Right ventricle myocardium inferior (tissue), 1 donor: ENCODE data around the gene TEX2. TPM values are rescaled to one million over a fixed set of nuclear protein-coding genes. Genes with fewer than 3 reads are reported as not detected.
"Not testable (repeated sequence)": the region's sequence is repeated elsewhere in the genome, so short reads cannot be mapped to it uniquely, and the experiment has no call there.

Experiments used
- ATAC-seq: fragments of 200-7000 bp; cut with Tn5 transposase; one replicate; pipeline ENCODE4 v1.9.1; 2020; ENCODE audit warnings: mild to moderate bottlenecking, moderate library complexity
- DNase-seq: peaks from one replicate; pipeline ENCODE4 v3.0.0; 2021; ENCODE audit errors: missing footprints
- intact Hi-C: fragments of 100-400 bp; cut with DNase I; formaldehyde crosslinking; loops from one replicate; pipeline ENCODE4 v1.11.0; 2022
- total RNA-seq: library from RNA; stranded (reverse); fragmentation: NEBNext Ultra II Directional; extraction: Animal tissue kit (Norgen Biotek cat#: 25700); gene quantifications from one replicate; pipeline ENCODE4 v1.2.1, GENCODE V29; 2021
- donor health status: DM: no; HTN: yes; CAD: no; lungs with severe emphysema.

Gene TEX2
- total RNA-seq, 1 donor from 2014 or later = 56.1 TPM

GRCh38 chr17:64173646-64174045 is 89.4 kb downstream of the TEX2 start:
- DNase-seq (no peak), ATAC-seq (peak; percentile 15)
- intact Hi-C loops = no loop called here

- intact Hi-C loops = no loop called here
- ATAC-seq (no peak), DNase-seq (no peak)
Measured at GRCh38 chr17:64172510-64172909, 90.5 kb downstream of the TEX2 start.

GRCh38 chr17:64171041-64171440 is 92.0 kb downstream of the TEX2 start:
- no peak for DNase-seq
- ATAC-seq = no peak
- intact Hi-C loops = no loop called here

- DNase-seq = no peak
- ATAC-seq = no peak
- intact Hi-C loops = no loop called here
Measured at GRCh38 chr17:64170286-64170685, 92.8 kb downstream of the TEX2 start.

- intact Hi-C loops, DNase-seq, ATAC-seq: not testable (repeated sequence)
Measured at GRCh38 chr17:64167666-64168065, 95.4 kb downstream of the TEX2 start.

GRCh38 chr17:64166876-64167275 is 96.2 kb downstream of the TEX2 start:
- DNase-seq = no peak
- intact Hi-C loops = no loop called here
- ATAC-seq = no peak

- no peak for DNase-seq
- ATAC-seq = no peak
- intact Hi-C loops = no loop called here
Measured at GRCh38 chr17:64165347-64165746, 97.7 kb downstream of the TEX2 start.

GRCh38 chr17:64164596-64165285 is 98.3 kb downstream of the TEX2 start:
- no peak for DNase-seq
- intact Hi-C loops = no loop called here
- ATAC-seq = no peak

GRCh38 chr17:64163468-64163867 is 99.6 kb downstream of the TEX2 start:
- intact Hi-C loops = no loop called here
- ATAC-seq = no peak
- DNase-seq = no peak

- no peak for DNase-seq
- peak; percentile 20 for ATAC-seq
- intact Hi-C loops = no loop called here
Measured at GRCh38 chr17:64162554-64162953, 100.5 kb downstream of the TEX2 start.

- ATAC-seq = no peak
- intact Hi-C loops = no loop called here
- no peak for DNase-seq
Measured at GRCh38 chr17:64161380-64162176, 101.5 kb downstream of the TEX2 start.

GRCh38 chr17:64160378-64160777 is 102.7 kb downstream of the TEX2 start:
- DNase-seq (no peak), ATAC-seq (no peak)
- intact Hi-C loops = no loop called here

GRCh38 chr17:64158831-64159590 is 104.0 kb downstream of the TEX2 start:
- intact Hi-C loops = no loop called here
- ATAC-seq (no peak), DNase-seq (no peak)

GRCh38 chr17:64158406-64158805 is 104.7 kb downstream of the TEX2 start:
- intact Hi-C loops = no loop called here
- DNase-seq (no peak), ATAC-seq (no peak)

- intact Hi-C loops = loop anchor here (2.0 kb wide), 1 partner anchor 105 kb away; the partner anchor contains the start of gene TEX2
- ATAC-seq (no peak), DNase-seq (no peak)
Measured at GRCh38 chr17:64157669-64158180, 105.3 kb downstream of the TEX2 start.

GRCh38 chr17:64156670-64157069 is 106.4 kb downstream of the TEX2 start:
- intact Hi-C loops = loop anchor here (2.0 kb wide), 1 partner anchor 106 kb away; the partner anchor contains the start of gene TEX2

GRCh38 chr17:64155751-64156544 is 107.1 kb downstream of the TEX2 start:
- ATAC-seq (peak; percentile 96), DNase-seq (peak; percentile 82)
- intact Hi-C loops = loop anchor here (2.0 kb wide), 1 partner anchor 107 kb away; the partner anchor contains the start of gene TEX2

More at GRCh38 chr17:64156670-64157069, 106.4 kb downstream of the TEX2 start:
- ATAC-seq (peak; percentile 10), DNase-seq (no peak)

GRCh38 chr17:64155129-64155528 is 107.9 kb downstream of the TEX2 start:
- intact Hi-C loops = no loop called here
- no peak for DNase-seq
- ATAC-seq = no peak
